H9 (cell line): ENCODE measurements around the gene JMJD1C. TPM values are rescaled to one million over a fixed set of nuclear protein-coding genes. Genes with fewer than 3 reads are reported as not detected.

Source experiments
- DNase-seq: peaks from one replicate; pipeline ENCODE4 v3.0.0-alpha.2; 2017
- H2AFZ ChIP-seq: one replicate; pipeline ENCODE4 v1.6.1; 2013; ENCODE audit warnings: mild to moderate bottlenecking, low read length, control low read depth, moderate library complexity
- H2AK5ac ChIP-seq: 2 replicates; pipeline ENCODE4 v1.6.1; 2013; ENCODE audit warnings: low read length, control low read depth, mixed read lengths; ENCODE audit not compliant: insufficient read length
- H2BK120ac ChIP-seq: one replicate; pipeline ENCODE4 v1.6.1; 2013; ENCODE audit warnings: low read depth, mild to moderate bottlenecking, low read length, control low read depth, inconsistent platforms; ENCODE audit not compliant: poor library complexity, severe bottlenecking
- H2BK12ac ChIP-seq: 2 replicates; pipeline ENCODE4 v1.6.1; 2013; ENCODE audit warnings: low read length, control low read depth, mixed read lengths, low read depth; ENCODE audit not compliant: insufficient read length
- H2BK15ac ChIP-seq: 2 replicates; pipeline ENCODE4 v1.6.1; 2013; ENCODE audit warnings: low read depth, low read length, control low read depth
- H2BK20ac ChIP-seq: one replicate; pipeline ENCODE4 v1.6.1; 2013; ENCODE audit warnings: low read depth, mild to moderate bottlenecking, low read length, control low read depth, inconsistent platforms; ENCODE audit not compliant: poor library complexity, severe bottlenecking
- H2BK5ac ChIP-seq: 2 replicates; pipeline ENCODE4 v1.6.1; 2013; ENCODE audit warnings: low read length, control low read depth, mixed read lengths; ENCODE audit not compliant: insufficient read length
- H3K14ac ChIP-seq: 2 replicates; pipeline ENCODE4 v1.6.1; 2013; ENCODE audit warnings: low read length, control low read depth; ENCODE audit not compliant: insufficient read depth
- H3K18ac ChIP-seq: 2 replicates; pipeline ENCODE4 v1.6.1; 2013; ENCODE audit warnings: low read depth, mild to moderate bottlenecking, mixed read lengths, low read length, control low read depth; ENCODE audit not compliant: insufficient read length
- H3K23ac ChIP-seq: 2 replicates; pipeline ENCODE4 v1.6.1; 2013; ENCODE audit warnings: low read length, control low read depth, mixed read lengths, low read depth; ENCODE audit not compliant: insufficient read length
- H3K23me2 ChIP-seq: 2 replicates; pipeline ENCODE4 v1.6.1; 2013; ENCODE audit warnings: low read depth, mild to moderate bottlenecking, mixed read lengths, low read length, control low read depth; ENCODE audit not compliant: insufficient read length, poor library complexity, severe bottlenecking
- H3K27ac ChIP-seq: 2 replicates; pipeline ENCODE4 v1.5.1; 2013; ENCODE audit warnings: low read length, control low read depth, mixed read lengths, low read depth; ENCODE audit not compliant: insufficient read length
- H3K27me3 ChIP-seq: 2 replicates; pipeline ENCODE4 v1.6.1; 2013; ENCODE audit warnings: low read length, control low read depth, inconsistent platforms; ENCODE audit not compliant: insufficient read depth
- H3K4ac ChIP-seq: 2 replicates; pipeline ENCODE4 v1.6.1; 2013; ENCODE audit warnings: low read depth, mild to moderate bottlenecking, control low read depth, inconsistent platforms, low read length, moderate library complexity
- H3K4me1 ChIP-seq: 2 replicates; pipeline ENCODE4 v1.6.1; 2013; ENCODE audit warnings: low read length, control low read depth, inconsistent platforms; ENCODE audit not compliant: insufficient read depth
- H3K4me2 ChIP-seq: 2 replicates; pipeline ENCODE4 v1.6.1; 2013; ENCODE audit warnings: low read length, control low read depth, mixed read lengths; ENCODE audit not compliant: insufficient read length, insufficient read depth
- H3K56ac ChIP-seq: 2 replicates; pipeline ENCODE4 v1.6.1; 2013; ENCODE audit warnings: low read depth, mild to moderate bottlenecking, mixed read lengths, low read length, control low read depth; ENCODE audit not compliant: insufficient read length
- H3K79me1 ChIP-seq: 2 replicates; pipeline ENCODE4 v1.6.1; 2013; ENCODE audit warnings: low read depth, mild to moderate bottlenecking, moderate library complexity, low read length, control low read depth, inconsistent platforms; ENCODE audit not compliant: insufficient read depth, poor library complexity, severe bottlenecking
- H3K79me2 ChIP-seq: 2 replicates; pipeline ENCODE4 v1.6.1; 2013; ENCODE audit warnings: low read length, control low read depth, inconsistent platforms; ENCODE audit not compliant: insufficient read depth
- H3K9ac ChIP-seq: 2 replicates; pipeline ENCODE4 v1.6.1; 2013; ENCODE audit warnings: low read length, control low read depth, mixed read lengths; ENCODE audit not compliant: insufficient read length; ENCODE audit errors: extremely low read depth
- H3K9me3 ChIP-seq: one replicate; pipeline ENCODE4 v1.6.1; 2013; ENCODE audit warnings: low read depth, low read length, inconsistent platforms; ENCODE audit not compliant: control insufficient read depth
- H3T11ph ChIP-seq: one replicate; pipeline ENCODE4 v1.6.1; 2013; ENCODE audit warnings: mild to moderate bottlenecking, low read length, control low read depth, inconsistent platforms
- H4K20me1 ChIP-seq: one replicate; pipeline ENCODE4 v1.6.1; 2013; ENCODE audit not compliant: control insufficient read depth, insufficient read length, insufficient read depth
- H4K5ac ChIP-seq: 2 replicates; pipeline ENCODE4 v1.6.1; 2013; ENCODE audit warnings: low read depth, mild to moderate bottlenecking, mixed read lengths, low read length, control low read depth; ENCODE audit not compliant: insufficient read length
- H4K8ac ChIP-seq: replicated peaks from 2 replicates; pipeline ENCODE4 v1.6.1; 2013; ENCODE audit warnings: low read length, control low read depth, mixed read lengths, low read depth; ENCODE audit not compliant: insufficient read length
- H4K91ac ChIP-seq: 2 replicates; pipeline ENCODE4 v1.6.1; 2013; ENCODE audit warnings: low read depth, mild to moderate bottlenecking, moderate library complexity, mixed read lengths, low read length, control low read depth; ENCODE audit not compliant: insufficient read length
- H3K27ac Mint-ChIP-seq, 3 experiments: 2 replicates in 2 of 3; 3 replicates in 1 of 3; pipeline ENCODE4 v1.8.0; 2020 to 2021; ENCODE audit warnings: mixed read lengths in 3 of 3, mild to moderate bottlenecking in 1 of 3, moderate library complexity in 1 of 3
- H3K27me3 Mint-ChIP-seq: 2 replicates; pipeline ENCODE4 v1.8.0; 2021; ENCODE audit warnings: low read depth, mild to moderate bottlenecking, moderate library complexity, mixed read lengths
- H3K36me3 Mint-ChIP-seq, 3 experiments: 2 replicates in 2 of 3; 3 replicates in 1 of 3; pipeline ENCODE4 v1.8.0; 2020 to 2021; ENCODE audit warnings: low read depth in 3 of 3, mixed read lengths in 3 of 3; ENCODE audit not compliant: insufficient read depth in 1 of 3
- H3K4me1 Mint-ChIP-seq, 2 experiments: 2 replicates each; pipeline ENCODE4 v1.8.0; 2020; ENCODE audit warnings: mixed read lengths in 2 of 2
- H3K4me3 Mint-ChIP-seq, 2 experiments: 2 replicates in 1 of 2; 3 replicates in 1 of 2; pipeline ENCODE4 v1.8.0; 2020 to 2021; ENCODE audit warnings: mild to moderate bottlenecking in 2 of 2, mixed read lengths in 2 of 2, moderate library complexity in 1 of 2
- H3K9me3 Mint-ChIP-seq, 2 experiments: 2 replicates in 1 of 2; 3 replicates in 1 of 2; pipeline ENCODE4 v1.8.0; 2020; ENCODE audit warnings: mild to moderate bottlenecking in 2 of 2, mixed read lengths in 2 of 2, moderate library complexity in 1 of 2
- WGBS: extraction: QIAGEN DNeasy Blood & Tissue Kit; methylation state at CpG from one replicate; pipeline ENCODE4 v1.1.7; 2013; ENCODE audit warnings: missing lambda C conversion rate, low lambda C conversion rate, mixed read lengths; ENCODE audit not compliant: insufficient read length; ENCODE audit errors: extremely low coverage; 5-methylcytosine and 5-hydroxymethylcytosine counted together
- total RNA-seq: library from RNA; stranded (reverse); gene quantifications from 2 replicates; pipeline ENCODE4 v1.2.1, GENCODE V29; 2021
- TF ChIP-seq, protein P1 (sequence below): fragments of 200-600 bp; sonication (generic); conservative IDR thresholded peaks from 3 replicates; pipeline ENCODE4 v1.8.0; 2021; ENCODE audit warnings: antibody characterized with exemption, mild to moderate bottlenecking

Gene JMJD1C
- total RNA-seq, 1 experiment from 2014 or later = 200 TPM

DNA sequence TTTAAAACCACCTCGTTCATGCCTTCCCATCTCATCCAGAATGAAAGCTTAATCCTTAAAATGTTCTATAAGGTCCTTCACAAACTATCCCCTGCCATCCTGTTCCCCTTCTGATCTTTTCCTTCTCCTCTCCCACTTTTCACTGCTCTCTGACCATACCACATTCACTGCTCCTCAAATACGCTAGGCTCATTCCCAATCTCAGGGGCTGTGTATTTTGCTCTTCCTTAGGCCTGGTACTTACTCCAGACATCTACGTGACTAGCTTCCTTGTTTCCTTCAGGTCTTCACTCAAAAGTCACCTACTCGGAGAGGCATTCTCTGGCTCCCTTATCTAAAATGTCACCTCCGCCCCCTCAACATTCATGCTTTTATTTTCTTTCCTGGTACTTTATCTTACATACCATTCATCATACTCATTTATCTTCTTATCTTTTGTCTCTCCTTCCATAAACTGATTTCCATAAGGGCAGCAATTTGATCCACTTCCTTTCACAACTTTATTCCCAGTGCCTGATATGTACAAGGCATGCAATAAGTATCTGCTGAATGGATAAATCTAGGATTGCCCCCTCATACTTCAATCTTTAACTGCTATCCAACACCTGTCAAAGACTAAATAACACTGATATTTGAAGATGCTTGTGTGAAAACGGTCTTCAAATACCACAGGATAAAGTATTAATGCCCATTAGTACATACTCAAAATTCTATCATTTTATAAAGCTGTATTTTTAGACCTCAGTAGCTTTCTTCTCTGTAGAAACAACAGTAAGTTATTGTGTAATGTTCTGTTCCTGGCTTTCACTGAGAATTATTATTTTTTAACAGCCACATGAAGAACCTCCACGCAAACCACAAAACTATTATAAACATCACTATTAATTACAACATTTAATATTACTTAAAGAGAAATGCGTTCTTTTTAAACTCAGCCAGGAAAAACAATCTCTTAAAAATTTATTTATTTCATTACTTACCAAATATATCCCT is 27.0 kb downstream of the JMJD1C start:
- Histone ChIP-seq H2BK12ac (no peak overlapping the region), H2BK15ac (no peak overlapping the region), H3K56ac (no peak overlapping the region), H3K23me2 (no peaks in the 10 kb centered on the region), H3K23ac (no peak overlapping the region), H3K4me2 (no peak overlapping the region), H3K79me2 (peaks cover 3% of the 10 kb centered on the region; the same call in 1 of the 2 replicates), H3K14ac (no peak overlapping the region), H2BK20ac (no peak overlapping the region), H3K79me1 (no peaks in the 10 kb centered on the region), H4K91ac (no peak overlapping the region), H2BK120ac (no peak overlapping the region), H2BK5ac (no peak overlapping the region), H3K9me3 (no peaks in the 10 kb centered on the region), H3T11ph (no peak overlapping the region), H2AK5ac (no peak overlapping the region), H3K4me1 (peaks cover 7% of the 10 kb centered on the region; the same call in 1 of the 2 replicates), H3K18ac (no peak overlapping the region), H2AFZ (no peak overlapping the region), H4K8ac (no peak overlapping the region), H4K5ac (no peak overlapping the region), H4K20me1 (no peaks in the 10 kb centered on the region), H3K9ac (no peak overlapping the region), H3K27me3 (no peaks in the 10 kb centered on the region), H3K27ac (no peak overlapping the region), H3K4ac (no peak overlapping the region)
- no peak for DNase-seq
- Mint-ChIP-seq H3K4me3 (no peak overlapping the region), H3K27ac (no peak overlapping the region), H3K4me1 (peaks cover 28 to 30% of the 10 kb centered on the region in 2 experiments), H3K9me3 (no peaks in the 10 kb centered on the region), H3K27me3 (no peaks in the 10 kb centered on the region), H3K36me3 (no peaks in the 10 kb centered on the region)
- TF ChIP-seq, protein P1, sequence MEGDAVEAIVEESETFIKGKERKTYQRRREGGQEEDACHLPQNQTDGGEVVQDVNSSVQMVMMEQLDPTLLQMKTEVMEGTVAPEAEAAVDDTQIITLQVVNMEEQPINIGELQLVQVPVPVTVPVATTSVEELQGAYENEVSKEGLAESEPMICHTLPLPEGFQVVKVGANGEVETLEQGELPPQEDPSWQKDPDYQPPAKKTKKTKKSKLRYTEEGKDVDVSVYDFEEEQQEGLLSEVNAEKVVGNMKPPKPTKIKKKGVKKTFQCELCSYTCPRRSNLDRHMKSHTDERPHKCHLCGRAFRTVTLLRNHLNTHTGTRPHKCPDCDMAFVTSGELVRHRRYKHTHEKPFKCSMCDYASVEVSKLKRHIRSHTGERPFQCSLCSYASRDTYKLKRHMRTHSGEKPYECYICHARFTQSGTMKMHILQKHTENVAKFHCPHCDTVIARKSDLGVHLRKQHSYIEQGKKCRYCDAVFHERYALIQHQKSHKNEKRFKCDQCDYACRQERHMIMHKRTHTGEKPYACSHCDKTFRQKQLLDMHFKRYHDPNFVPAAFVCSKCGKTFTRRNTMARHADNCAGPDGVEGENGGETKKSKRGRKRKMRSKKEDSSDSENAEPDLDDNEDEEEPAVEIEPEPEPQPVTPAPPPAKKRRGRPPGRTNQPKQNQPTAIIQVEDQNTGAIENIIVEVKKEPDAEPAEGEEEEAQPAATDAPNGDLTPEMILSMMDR = no peak
- WGBS = 100% methylated on average over 2 of the region's 8 CpGs
